ENCODE results near the gene PDSS2.
A peak's percentile ranks its signal among the peaks of the same experiment; 100 is the strongest.
"Not testable (repeated sequence)": the region's sequence is repeated elsewhere in the genome, so short reads cannot be mapped to it uniquely, and the experiment has no call there.

Gene PDSS2

DNA sequence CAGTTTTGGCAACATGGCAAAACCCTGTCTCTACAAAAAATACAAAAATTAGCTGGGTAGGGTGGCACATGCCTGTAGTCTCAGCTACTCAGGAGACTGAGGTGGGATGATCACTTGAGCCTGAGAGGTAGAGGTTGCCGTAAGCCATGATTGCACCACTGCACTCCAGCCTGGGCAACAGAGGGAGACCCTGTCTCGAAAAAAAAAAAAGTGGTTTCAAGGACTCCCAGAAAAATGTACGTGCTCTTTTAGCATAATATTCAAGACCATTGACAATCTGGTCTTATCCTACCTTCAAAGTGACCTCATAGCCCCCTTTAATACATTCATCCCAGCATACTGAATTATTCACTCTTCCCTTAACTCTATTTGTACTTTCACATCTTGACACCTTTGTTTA, 16.0 kb upstream of the PDSS2 start:
- DNase-seq, result not testable (repeated sequence)

DNA sequence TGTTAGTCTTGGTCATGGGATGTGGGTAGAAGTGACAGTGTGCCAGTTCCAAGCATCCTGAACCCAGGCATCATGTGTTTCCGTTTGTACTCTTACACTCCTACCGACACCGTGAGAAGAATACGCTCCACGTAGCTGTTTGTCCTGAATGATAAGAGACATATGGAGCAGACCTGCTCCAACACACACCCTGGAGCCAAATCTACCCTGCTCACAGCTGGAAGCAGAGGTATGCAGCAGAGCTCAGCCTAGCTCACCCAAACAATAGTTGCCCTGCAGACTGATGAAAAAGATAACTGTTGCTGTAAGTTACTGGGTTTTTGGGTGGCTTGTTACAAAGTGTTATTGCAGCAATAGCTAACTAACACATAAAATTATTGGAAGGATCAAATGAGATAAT, 14.3 kb upstream of the PDSS2 start:
- no peak for DNase-seq

DNA sequence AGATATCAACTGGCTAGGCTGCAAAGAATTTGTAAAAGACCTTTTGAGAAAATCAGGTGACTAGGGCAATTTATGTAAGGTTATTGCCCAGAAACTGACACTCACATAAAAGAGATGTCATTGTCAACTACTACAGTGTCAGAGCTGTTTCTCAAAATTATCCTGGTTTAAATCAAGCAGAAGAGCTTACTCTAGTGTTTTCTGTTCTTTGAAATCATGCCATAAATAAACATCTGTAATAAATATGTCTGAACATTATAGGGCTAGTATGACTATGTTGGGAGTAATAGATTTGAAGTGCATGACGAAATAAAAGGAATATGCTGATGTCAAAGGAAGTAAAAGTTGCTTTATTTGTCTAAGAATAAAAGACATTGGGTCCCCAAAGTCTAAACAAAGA, 11.0 kb upstream of the PDSS2 start:
- no peak for DNase-seq

DNA sequence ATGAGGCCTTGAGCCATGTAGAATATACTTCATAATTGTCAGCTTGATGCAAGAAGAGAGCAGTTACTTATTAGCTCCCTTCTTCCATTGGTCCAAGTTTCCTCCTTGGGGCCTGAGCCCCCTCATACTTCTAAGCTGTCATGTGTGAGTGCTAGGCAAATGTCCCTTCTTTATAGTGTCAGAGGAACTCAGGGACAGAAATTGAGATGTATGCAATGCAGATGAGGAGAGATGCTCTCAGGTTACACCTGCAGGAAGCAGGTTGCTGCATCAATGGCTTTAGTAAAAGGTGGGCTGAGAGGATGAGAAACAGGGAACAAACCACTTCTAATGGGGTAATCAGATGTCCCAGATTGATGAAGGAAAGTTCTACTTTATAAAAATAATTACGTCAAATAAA, 6.7 kb upstream of the PDSS2 start:
- DNase-seq, result no peak

DNA sequence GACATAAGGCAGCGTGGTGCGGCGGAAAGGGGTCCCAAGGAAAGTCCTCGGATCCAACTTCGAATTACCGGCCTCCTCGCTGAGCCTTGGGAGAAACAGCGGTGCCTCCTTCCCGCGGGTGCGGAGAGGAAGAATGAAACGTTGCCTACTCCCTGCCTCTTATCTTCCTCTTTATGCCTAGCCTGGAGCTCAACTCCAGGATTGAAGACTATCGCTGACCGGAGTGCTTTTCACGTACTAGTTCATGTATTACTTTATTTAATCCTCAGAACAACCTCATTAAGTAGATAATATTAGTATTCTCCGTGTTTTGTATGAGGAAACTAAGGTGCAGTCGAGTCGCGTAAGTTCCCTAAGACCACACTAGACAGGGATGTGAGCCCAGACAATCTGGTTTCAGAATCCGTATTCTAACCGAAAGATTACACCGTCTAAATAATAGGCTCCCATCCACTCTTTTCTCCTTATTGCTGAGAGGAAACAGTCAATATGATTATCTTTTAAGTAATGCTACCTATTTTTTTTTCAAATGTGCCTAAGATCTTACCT, 793 bp upstream of the PDSS2 start:
- no peak for DNase-seq

DNA sequence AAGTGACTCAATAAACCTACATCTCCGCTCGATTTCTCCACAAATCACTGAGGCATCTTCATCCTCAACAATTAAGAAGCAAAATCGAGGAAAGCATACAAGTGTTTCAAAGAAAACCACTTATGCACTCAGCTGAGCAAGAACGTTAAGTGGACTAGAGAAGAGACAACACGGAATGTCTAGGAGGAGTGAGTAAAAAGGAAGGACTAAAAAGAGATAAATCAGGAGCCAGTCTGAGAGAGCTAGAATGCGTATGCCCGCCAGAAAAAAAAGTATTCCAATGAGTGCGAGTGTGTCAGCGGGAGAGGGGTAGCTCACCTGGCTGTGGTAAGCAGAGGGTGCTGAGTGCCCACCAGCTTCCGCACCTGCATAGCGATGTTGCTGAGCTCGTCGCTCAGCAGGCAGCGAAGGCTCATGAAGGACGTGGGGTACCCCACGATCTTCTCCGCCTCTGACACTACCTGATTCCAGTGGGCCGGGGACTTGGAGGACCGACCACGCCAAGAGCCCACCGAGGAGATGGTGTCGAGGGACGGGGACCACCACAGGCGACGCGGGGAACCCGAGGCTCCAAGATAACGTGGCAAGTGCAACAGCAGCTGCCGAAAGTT, 587 bp downstream of the PDSS2 start:
- peak; percentile 30 for DNase-seq

DNA sequence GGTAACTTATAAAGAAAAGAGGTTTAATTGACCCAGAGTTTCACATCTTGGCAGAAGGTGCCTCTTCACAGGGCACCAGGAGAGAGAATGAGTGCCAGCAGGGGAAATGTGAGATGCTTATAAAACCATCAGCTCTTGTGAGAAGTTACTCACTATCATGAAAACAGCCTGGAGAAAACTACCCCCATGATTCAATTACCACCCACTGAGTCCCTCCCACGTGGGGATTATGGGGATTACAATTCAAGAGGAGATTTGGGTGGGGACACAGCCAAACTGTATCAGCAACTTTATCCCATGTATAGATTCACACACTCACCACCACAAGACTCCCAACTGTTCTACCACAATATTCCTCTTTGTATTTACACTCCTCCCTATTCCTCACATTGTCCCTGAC, 10.6 kb downstream of the PDSS2 start:
- DNase-seq, result no peak

DNA sequence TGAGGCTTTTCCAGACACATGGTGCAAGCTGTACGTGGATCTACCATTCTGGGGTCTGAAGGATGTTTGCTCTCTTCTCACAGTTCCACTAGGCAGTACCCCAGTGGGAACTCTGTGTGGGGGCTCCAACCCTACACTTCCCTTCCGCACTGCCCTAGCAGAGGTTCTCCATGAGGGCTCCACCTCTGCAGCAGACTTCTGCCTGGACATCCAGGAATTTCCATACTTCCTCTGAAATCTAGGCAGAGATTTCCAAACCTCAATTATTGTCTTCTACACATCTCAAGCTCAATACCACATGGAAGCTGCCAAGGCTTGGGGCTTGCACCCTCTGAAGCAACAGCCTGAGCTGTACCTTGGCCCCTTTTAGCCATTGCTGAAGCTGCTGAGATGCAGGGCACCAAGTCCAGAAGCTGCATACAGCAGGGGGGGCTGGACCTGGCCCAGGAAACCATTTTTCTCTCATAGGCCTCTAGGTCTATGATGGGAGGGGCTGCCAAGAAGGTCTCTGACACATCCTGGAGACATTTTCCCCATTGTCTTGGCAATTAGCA, 11.6 kb downstream of the PDSS2 start:
- DNase-seq, result no peak

DNA sequence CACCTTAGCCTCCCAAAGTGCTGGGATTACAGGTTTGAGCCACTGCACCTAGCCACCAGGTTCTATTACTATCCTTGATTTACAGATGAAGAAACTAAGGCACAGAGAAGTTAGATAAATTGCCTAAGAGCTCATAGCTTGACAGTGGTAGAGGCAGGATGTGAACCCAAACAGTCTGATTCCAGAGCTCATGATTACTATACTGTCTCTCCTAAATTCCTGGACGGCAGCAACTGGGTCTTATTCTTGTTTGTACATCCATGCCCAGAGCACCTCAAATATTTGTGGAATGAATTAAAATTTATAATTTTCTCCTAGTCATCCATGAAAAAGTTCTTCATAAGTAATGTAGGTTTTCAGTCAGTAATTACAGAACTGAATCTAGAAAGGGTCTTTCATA, 15.1 kb downstream of the PDSS2 start:
- DNase-seq, result peak; percentile 43

DNA sequence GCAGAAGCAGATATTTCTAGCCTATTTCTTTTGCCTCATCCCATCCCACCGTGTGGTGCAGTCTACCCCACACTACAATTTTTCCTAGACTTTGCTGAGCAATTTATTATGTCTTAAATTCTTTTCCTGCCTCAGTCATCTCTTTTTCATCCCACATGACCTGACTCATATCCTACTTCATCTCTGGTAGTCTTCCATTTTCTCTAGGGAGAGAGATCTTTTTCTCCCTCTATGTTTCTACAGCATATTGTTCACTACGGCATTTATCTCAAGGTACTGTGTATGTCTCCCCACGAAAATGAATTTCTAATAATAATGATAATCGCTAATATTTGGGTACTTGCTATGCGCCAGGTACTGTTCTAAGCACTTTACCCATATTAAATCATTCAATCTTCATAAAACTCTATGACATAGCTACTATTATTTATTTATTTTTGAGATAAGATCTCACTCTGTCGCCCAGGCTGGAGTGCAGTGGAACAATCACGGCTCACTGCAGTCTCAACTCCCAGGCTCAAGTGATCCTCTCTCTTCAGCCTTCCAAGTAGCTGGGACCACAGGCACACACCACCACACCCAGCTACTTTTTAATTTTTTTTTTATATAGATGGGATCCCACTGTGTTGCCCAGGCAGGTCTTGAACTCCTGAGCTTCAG, 15.6 kb downstream of the PDSS2 start:
- DNase-seq, result peak; percentile 71

DNA sequence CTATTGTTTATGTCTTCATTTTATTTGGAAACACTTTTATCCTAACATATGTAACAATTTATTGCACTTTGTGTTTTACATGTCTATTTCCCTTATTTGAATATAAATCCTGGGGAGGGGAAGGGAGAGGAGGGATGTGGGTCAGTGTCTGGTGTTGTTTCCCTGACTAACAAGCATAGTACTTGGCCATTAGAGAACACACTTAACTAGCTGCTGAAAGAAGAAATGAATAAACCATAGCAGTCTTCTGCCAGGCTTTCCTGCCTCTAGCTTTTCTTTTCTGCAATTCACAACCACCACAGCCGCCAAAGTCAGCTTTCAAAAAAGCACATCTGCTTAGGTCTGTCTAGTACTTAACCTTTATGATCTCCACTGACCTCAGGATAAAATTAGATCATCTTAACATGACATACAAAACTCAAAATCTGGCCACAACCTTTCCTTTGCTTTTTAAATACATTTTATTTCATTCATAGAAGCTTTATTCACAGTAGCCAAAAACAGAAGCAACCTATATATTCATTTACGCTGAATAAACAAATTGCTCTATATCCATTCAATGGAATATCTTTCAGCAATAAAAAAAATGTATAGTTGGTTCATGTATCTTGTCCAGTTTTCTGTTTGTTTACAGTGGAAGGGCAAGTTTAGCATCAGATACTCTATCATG, 16.3 kb downstream of the PDSS2 start:
- DNase-seq, result peak; percentile 13

DNA sequence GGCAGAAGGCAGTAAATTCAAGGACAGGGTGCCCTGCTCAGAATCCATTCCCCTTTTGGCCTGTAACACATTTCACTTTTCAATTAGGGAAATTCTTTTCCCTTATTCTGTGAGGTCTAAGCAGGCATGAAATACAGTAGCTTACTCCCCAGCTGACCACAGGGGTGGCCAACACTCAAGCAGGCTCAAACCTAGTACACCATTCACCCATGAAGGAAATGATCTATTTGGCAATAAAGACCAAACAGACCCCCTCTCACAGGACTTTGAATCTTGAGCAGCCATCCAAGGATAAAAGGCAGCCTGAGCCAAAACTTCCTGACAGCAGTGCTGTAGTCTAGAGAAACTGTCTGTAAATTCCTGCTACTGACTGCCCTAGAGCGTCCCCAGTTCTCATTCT, 17.7 kb downstream of the PDSS2 start:
- no peak for DNase-seq

DNA sequence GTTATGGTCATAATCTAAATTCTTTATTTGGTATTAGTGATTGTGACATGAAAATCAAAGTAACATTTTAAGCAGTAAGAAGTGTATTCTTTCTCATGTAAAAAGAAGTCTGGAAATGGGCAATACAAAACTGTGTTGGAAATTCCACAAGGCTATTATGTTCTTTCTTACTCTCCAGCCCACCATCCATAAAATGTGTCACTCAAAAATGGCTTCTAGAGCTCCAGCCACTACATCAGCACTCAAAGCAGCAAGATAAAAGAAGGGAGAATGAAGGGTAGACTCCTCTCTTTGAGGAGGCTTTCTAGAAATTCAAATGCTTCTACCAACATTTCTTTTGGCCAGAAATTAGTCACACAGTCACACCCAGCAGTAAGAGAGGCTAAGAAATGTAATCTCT, 18.4 kb downstream of the PDSS2 start:
- no peak for DNase-seq

DNA sequence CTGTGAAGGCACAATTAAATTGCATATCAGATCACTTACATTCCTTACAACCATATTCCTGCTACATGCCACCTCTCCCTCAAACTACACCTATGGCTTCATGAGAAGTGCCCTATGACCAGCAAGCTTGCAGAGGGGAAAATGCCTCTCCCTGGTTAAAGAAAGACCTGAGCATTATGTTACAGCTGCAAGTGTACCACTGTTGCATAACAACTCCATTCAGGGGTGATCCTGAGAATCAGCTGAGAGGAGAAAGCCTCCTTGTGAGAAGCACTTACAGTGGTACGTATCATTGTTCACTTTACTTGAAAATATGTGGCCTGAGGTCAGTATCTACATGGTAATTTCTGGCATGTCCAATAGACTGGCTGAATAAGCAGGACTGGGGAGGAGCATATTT, 20.0 kb downstream of the PDSS2 start:
- no peak for DNase-seq

DNA sequence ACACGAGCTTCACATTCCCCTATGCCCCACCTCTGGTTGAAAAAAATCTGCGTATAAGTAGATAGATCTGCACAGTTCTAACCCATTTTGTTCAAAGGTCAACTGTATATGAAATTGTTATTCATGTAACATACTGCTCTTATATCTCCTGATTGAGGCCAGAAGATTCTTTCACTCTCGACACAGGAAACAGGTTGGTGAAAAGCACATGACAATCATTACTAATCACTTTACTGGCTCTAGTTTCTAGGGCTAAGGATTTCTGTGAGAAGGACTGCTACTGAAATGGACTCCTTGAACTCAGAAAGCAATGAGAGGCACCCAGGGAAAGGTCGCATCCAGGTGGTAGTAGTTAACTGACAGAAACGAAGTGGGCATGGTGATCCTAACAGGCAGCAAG, 21.7 kb downstream of the PDSS2 start:
- no peak for DNase-seq

DNA sequence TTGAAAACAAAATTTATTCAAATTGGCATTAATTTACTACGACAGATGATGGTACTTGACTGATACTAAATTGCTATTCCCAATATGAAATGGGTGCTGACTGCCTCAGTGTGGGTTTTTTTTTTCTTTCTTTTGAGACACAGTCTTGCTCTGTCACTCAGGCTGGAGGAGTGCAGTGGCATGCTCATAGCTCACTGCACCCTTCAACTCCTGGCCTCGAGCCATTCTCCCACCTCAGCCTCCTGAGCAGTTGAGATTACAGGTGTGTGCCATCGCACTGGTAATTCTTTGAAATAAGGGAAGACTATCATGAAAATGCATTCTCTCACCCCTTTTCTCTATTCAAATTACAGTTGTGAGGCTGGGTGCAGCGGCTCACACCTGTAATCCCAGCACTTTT, 22.5 kb downstream of the PDSS2 start:
- no peak for DNase-seq

DNA sequence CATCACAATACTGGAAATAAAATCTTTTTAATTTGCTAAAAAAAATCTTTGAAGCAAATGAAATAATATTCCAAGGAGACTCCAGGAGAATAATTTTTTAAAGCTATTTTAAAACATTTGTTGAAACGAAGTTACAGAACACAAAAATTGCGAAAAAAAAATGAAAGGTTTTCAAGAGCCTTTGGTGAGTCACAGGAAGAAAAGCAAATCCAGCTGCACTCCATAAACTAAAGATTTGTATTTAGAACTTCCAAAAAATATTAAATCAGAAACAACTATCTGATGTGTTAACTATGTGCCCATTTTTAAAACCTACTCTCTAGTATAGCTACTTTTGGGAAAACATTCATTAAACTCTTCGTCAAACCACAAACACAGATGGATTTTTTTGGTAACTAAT, 23.6 kb downstream of the PDSS2 start:
- no peak for DNase-seq

DNA sequence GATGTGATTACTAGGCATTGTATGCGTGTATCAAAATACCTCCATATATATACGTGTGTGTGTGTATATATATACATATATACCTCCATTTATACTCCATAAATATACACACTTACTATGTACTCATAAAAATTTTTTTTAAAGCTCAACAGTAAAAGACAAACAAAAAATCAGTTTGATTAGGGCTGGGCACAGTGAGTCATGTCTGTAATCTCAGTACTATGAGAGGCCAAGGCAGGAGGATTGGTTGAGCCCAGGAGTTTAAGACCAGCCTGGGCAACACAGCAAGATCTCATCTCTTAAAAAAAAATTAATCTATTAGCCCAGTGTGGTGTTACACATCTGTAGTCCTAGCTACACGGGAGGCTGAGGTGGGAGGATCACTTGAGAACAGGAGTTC, 24.6 kb downstream of the PDSS2 start:
- peak; percentile 8 for DNase-seq

DNA sequence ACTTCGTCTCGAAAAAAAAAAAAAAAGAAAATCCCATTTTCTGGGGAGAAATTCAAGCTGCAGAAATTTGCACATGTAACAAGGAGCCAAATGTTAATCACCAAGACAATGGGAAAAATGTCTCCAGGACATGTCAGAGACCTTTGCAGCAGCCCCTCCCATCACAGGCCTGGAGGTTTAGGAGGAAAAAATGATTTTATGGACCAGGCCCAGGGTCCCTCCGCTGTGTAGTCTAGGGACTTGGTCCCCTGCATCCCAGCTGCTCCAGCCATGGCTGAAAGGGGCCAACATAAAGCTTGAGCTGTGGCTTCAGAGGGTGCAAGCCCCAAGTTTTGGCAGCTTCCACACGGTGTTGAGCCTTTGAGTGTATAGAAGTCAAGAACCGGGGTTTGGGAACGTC, 33.4 kb downstream of the PDSS2 start:
- not testable (repeated sequence) for DNase-seq

DNA sequence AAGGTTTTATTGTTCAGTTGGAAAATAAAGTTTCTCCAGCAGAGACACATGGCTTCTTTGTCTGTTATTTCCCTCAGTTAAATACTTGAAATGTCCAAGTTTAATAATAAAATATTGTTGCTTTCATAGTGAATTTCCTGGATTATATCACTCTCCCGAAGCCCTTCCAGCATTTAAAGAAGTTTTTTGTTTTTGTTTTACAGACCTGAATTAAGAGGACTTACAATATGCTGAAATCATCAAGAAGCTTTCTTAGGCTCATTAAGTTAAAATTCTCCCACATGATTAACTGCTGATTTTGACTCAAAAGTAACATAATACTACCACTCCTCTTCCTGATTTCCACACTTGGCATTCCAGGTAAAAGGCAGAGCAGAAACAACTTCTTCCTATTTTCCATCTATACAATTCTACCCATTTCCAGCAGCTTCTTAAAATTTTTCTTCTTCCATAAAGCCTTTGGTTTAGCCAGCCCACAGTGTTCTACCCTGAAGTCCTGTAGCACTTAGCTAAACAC, 35.8 kb downstream of the PDSS2 start:
- no peak for DNase-seq

DNA sequence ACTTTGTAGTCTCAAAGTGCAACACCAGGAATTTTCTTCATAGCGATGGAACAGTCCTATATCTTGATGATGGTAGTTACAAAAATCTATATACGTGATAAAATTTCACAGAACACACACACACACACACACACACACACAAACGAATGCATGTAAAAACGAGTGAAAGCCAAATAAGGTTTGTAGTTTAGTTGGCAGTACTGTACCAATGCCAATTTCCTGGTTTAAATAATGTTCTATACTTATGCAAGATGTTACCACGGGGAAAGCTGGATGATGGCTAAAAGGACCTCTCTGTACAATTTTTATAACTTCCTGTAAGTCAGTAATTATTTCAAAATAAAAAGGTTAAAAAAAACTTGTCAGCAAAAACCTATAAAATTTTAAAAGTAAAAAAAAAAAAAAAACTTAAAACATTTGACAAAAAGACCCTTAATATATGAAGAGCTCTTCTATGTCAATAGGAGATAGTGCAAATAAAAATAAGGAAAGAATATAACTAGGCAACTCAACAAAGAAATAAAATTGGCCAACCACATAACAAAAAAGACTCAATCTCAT, 37.6 kb downstream of the PDSS2 start:
- no peak for DNase-seq

DNA sequence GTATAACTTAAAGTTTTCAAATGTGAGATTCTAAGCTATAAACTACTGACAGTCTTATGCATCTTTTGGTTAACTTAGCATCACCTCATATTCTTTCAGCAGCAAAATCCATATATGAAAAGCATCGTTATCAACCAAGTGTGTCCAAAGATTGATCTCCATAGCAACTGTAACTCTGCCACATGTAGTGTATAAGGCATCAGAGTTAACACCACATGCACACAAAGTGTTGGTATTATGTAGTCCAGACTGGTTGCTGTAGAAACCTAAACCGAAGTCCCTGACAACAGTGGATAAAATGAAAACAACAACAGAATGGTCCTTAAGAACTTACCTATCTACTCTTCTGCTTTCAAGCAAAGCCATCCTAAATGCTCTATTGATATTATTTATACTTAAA, 39.6 kb downstream of the PDSS2 start:
- DNase-seq, result no peak

DNA sequence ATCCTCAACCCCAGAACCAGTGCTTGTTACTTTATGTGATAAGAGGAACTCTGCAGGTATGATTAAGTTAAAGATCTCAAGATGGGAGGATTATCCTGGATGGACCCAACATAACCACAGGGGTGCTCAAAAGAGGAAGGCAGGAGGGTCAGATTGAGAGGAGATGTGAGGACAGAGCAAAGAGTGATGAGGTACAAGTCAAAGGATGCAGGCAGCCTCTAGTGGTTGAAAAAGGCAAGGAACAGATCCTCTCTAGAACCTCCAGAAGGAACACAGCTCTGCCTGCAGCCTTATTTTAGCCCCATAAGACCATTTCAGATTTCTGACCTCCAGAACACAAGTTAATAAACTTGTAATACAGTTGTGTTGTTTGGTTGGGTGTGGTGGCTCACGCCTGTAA, 41.2 kb downstream of the PDSS2 start:
- peak; percentile 29 for DNase-seq
